ENCODE data around the gene RNASE13.

Gene RNASE13

DNA sequence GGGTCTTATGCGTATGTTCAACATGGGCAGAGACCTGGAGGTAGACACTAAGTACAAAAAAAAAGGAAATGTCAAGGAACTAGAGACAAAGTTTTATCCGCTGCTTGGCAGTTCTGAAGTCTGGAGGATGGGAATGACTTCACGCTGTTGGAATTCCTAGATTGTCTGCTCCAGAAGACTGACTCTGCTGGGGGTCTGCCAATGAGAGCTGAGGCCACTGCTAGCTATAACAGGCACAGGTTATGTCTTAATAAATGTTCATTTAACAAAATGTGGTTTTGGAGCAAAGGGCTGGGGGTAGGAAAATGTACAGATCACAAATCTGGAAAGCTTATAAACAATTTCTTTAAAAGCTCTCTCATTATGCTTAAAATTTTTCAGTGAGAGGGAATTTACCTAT, 28.9 kb upstream of the RNASE13 start:
- DNase-seq, result no peak

DNA sequence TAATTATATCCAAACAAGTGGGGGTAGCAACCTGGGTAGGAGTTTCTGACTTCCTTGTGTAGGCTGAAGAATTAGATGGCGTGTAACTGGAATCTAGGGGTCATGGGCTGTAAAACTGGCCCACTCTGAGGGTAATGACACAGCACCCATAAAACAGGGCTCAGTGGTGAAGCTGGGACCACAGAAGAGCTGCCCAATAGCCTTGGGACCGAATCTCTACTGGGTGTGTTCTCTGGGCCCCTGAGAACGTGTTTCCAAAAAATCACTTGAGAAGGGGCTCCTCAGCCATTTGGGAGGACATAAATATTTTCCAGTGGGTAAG, 26.7 kb upstream of the RNASE13 start:
- no peak for DNase-seq

DNA sequence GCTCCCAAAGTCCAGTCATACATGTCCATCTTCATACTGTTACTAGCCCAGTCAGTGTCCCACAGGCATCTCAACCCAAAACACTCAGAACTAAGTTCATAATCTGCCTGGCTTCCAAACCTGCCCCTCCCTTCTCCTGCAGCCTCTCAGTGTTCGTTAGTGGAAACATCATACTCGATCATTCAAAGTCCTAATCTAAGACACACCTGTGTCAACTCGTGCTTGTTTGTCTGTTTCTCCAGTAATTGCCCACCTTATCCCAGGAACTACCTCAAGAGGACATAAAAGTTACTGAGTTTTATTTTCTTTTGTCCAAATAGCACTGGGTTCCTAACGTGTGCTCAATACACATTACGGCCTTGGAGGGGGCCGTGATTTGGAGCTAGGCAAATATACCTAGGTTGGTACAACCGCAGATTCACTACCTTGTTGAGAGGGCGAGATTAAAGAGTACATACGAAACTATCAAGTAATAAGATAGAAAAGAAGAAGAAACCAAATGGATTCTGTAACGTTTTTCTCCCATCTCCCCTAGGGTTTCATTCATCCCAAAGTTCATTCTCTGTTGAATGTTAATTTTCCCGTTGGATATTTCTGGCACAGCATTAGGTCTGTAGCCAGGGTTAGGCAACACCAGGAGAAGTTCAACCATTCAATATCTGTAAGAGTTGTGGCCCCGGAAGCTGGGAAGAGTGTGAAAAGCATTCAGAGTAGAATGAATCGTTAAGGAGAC, 26.2 kb upstream of the RNASE13 start:
- no peak for DNase-seq

DNA sequence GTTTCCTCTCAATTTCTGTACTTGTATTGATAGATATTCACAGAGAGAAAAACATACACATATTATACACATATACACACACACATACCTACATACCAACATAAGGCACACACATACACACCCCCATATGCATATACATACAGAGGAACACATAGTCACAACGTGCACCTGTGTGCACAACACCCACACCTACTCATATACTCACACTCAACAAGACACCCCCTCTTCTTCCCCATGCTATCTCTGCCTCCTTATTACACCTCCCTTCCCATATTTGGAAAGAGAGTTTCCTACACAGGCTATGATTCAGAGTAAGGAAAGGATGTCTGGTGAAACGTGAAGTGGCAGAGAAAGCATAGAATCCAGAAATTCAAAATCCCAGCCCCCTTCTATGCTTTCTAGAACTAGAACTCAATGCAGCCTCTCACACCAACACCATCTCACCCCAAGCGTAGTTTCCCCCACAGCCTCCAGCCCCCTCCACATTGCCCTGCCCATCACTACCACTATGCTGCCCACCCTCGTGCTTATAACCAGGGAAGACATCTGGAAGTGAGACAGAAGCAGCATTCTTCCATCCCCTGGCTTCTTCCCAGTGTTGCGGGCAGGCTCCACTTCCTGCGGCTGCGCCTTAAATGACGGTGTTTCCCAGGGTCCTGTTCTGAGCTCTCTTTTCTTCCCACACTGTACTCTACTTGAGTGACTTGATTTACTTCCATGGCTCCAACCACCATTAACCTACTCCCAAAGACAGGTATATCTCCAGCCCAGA, 25.4 kb upstream of the RNASE13 start:
- DNase-seq, result no peak

DNA sequence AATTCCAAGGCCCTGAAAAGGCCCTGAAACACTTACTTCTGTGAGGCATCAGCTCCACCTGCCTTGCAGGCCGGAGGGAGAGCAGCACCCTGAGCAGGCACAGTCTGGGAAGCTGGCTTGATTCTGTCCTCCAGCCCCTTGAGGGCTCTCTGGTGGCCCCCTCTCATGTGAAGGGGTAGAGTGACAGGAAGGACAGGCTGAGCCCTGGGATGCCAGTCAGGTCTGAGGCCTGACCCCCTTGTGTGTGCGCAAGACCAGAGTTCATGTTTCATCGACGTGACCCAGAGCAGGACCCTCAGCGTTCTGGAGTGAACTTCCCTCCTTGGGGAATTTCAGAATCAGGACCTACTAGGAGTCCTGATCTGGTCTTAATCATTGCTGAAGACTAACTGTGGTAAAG, 24.3 kb upstream of the RNASE13 start:
- no peak for DNase-seq

DNA sequence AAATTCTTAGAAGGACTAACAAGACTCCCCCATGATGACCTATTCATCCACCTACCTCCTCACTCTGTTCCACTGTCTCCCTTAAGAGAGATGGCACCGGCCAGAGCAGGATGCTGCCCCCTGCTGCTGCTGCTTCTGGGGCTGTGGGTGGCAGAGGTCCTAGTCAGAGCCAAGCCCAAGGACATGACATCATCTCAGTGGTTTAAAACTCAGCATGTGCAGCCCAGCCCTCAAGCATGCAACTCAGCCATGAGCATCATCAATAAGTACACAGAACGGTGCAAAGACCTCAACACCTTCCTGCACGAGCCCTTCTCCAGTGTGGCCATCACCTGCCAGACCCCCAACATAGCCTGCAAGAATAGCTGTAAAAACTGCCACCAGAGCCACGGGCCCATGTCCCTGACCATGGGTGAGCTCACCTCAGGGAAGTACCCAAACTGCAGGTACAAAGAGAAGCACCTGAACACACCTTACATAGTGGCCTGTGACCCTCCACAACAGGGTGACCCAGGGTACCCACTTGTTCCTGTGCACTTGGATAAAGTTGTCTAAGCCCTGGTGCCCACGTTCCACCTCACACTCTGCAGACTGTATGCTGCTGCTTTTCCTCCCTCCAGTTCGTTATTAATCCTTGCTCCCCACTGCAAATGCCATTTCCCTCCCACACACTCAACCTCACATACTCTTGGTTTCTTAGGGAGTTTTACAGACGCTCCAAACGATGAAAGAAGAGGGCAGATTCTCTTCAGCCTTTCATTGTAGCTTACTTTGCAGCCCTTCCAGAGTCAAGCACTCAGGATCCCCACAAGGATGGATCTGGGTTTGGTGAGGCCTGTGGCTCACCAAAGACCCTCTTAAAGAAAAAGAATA, 23.4 kb upstream of the RNASE13 start, which contains the start of gene RNASE8:
Gene RNASE8, plus strand, starts transcription at position 20 of the 873 bp plus-strand sequence. Its CDS starts 71 bp downstream, at position 91.
- DNase-seq, result no peak

DNA sequence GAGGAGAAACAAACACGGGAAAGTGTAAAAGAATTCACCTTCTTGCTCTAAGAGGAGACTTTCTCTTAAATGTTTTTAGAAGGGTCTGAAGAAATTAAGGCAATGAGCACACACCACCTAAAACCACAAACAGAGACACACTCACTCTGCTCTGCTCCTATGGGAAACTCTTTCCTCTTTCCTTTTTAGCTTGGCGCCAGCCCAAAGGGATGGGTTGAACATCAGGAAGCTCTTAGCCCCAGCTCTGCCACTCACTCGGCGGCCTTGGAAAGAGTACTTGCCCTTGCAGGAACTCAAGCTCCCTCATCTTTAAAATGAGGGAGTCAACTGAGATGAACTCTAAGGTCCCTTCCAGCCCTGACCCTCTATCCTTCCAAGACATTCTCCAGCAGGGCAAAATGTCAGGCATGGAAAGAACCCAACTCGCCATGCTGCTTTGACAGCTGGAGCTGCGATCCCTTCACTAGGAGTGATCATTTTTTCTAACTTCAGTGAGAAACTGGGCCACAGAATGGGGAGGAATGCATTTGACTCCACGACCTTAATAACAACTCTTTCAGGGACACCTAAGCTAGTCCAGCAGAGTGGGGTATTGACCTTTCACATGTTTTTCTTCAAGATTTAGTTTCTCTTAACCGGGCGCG, 22.0 kb upstream of the RNASE13 start:
- no peak for DNase-seq

DNA sequence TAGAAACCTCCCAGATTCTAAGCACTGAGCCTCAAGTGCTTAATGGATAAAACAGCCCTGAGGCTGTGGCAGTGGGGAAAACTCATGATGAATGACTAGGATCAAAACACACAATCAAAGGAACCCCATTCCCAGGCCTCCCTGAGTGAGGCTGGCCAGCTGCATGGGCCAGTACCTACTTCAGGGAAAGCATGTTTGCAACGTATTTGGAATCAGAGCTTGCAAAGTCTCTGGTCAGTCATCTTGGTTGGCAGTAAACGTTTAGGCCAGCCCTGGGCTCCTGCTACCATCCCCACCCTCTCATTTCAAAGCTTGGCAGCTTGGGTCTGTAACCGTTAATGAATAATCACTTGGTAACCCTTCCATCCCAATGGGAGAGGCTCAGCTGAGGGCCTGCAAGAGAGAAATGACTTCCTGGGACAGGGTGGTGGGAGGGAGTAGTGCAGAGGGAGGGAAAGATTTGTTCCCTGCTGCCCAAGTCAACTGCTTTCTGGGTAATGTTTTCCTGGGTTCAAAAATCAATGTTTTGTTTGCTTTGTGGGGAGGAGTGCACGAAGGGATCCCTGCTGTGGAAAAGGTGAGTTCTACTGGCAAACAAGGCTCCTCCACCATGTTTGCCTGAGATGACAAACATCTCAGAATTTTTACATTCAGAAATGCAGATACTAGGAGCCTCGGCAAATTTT, 21.0 kb upstream of the RNASE13 start:
- no peak for DNase-seq

DNA sequence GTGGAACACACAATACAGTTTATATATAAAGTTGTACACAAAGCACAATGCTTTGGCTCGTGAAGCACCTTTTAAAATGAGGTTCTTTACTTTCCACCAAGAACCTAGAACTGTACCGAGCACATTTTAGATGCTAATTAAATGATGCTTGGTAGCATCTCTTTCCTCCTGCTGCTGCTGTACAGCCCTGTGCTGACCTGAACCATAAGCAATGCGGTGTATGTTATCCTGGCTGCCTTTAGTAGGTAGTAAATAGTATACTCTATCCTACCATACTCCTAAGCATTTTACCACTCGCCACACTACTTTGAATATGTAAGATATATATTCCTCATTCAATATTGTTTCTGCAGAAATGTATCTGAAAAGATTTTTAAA, 20.1 kb upstream of the RNASE13 start:
- DNase-seq, result no peak

DNA sequence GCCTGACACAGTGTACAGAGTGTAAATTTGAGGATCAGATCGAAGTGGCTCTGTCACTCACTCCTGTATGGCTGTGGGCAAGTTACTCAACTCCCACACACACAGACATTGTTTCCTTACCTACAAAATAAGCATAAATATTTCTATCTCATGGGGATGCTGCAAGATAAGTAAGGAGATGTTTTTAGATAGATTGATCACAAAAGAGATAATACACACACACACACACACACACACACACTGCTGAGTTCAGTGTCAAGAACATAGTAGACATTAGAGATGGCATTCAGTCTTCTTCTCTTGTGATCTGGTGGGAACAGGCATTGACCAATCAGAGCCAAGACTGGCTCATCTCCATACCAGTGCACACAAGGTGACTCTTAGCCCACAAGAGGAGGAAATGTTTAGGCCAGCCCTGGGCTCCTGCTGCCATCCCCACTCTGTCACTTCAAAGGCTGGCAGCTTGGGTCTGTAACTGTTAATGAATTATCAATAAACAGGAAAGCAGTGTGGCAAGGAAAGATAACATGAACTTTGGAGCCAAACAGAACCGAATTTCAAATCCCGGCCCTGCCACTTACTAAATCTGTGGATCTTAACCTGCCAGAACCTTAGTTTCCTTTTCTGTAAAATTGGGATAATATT, 19.6 kb upstream of the RNASE13 start:
- no peak for DNase-seq

DNA sequence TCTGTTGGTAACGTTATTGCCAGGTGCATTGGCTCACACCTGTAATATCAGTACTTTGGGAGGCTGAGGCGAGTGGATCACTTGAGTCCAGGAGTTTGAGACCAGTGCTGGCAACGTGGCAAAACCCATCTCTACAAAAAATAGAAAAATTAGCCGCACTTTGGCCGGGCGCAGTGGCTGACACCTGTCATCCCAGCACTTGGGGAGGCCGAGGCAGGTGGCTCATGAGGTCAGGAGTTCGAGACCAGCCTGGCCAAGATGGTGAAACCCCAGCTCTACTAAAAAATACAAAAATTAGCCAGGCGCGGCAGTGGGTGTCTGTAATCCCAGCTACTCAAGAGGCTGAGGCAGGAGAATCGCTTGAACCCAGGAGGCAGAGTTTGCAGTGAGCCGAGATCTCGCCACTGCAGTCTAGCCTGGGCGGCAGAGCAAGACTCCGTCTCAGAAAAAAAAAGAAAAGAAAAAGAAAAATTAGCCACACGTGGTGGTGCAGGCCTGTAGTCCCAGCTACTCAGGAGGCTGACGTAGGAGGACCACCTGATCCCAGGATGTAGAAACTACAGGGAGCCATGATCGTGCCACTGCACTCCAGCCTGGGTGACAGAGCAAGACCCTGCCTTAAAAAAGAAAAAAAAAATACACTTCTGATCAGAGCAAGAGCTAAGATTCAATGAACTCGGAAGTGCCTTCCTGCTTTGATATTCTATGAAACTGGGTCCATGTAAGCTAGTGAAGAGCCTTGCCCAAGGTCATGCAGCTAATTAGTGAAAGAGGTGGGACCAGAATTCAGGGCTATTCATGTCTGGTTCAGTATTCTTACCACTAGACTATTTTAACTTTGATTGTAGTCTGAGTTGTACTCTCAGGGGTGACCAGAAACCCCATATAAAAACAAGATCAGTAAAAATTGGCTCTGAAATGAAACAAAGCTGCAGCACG, 18.8 kb upstream of the RNASE13 start:
- DNase-seq, result no peak

DNA sequence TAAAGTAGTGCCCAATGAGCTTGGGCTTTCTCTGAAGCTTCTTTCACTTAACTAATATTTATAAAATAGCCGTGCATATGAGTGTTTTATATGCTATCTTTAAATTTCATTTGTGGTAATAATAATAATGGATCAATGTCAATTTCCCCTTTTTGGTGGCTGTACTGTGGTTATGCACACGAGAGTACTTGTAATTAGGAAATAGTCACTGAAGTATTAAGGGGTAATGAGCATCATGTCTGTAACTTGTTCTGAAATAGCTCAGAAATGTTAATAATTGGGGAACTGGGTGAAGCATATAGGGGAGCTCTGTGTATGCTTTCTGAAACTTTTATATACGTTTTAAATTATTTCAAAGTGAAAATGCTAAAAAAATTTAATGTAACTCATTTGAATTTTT, 16.0 kb upstream of the RNASE13 start:
- DNase-seq, result no peak

DNA sequence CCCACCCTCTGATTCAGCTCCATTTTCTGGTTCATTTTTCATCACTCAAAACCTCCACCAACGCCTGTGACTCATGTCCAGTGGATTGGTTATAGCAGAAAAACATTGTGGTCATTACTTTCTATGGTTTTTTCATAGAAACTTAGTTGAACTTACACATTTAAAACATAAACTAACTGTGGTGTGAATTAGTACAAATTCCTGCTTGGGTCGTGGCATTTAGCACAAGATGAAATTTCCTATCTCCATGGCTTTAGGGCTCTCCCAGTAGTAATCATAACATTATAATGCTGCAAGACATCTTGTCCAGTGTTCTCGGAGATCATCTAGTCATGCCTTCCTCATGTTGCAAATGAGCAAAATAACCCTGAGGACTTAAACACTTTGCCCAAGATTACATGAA, 14.7 kb upstream of the RNASE13 start:
- no peak for DNase-seq

DNA sequence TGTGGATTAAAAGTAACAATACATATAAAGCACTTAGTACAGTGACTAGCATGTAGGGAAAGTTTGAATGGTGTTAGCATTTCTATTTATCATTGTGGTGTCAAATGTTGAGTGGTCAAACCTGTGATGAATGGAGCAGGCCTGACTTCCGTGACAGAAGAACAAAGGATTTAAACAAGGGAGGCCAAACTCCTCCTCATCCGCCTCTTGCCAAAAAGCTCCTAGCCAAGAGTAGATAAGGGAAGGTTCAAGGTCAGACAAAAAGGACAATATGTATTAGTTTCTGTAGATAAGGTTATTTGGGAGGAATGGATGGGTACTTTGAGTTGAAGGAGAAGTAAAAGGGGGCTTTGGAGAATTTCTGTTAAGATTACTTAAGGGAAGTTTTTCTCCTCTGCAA, 14.0 kb upstream of the RNASE13 start:
- no peak for DNase-seq

DNA sequence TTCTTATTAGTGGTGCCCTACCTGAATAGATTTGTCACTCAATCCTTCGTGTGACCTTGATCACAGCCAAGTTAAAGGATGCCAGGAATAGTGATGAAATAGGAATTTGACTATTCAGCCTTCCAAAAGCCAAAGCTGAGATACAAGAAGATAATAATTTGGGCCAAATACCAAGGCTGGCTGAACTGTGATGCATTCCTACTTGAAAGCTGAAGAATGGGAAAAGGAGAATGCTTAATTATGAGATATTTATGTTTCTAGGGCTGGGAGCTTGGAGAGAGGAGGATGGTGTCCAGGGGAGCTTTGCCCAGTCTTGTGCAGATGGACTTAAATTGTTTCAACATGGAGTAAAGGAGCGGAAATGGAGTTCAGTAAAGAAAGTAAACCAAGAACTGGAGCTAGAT, 12.8 kb upstream of the RNASE13 start:
- no peak for DNase-seq

DNA sequence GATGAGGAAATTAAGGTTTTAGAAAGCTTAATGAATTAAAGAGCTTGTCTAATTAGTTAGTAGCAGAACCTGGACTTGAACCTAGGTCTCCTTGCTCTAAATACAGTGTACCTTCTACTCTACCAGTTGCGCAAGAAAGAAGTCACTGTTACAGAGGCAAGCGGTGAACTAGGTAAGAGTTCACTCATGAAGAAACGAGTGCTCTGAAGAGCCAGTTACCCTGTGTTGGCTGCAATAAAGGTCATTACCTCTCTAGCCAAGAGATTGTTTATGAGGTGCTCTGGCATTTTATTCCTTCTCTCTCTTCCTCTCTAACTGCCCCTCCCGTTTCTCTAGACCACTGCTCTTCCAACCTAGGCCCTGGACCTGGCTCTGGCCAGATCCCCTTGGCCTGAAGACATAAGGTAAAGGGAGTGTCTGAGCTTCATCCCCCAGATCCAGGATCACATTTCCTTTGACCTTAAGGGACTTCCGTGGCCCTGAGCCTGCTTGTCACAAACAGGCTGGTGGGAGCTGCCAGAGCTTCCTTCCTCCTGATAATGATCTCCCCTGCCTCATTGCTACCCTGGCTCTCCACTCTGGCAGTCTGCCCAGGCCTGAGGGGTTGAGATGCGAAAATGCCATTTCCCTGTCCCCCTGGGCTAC, 9.5 kb upstream of the RNASE13 start:
- DNase-seq, result no peak

DNA sequence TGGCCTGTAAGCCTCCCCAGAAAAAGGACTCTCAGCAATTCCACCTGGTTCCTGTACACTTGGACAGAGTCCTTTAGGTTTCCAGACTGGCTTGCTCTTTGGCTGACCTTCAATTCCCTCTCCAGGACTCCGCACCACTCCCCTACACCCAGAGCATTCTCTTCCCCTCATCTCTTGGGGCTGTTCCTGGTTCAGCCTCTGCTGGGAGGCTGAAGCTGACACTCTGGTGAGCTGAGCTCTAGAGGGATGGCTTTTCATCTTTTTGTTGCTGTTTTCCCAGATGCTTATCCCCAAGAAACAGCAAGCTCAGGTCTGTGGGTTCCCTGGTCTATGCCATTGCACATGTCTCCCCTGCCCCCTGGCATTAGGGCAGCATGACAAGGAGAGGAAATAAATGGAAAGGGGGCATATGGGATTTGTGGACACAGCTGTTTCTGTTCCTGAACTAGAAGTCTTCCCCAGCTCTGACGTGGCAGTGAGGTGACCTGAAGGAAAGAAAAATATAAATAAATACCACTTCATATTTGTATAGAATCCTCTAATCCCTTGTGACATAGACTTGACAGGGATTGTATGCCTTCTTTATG, 8.9 kb upstream of the RNASE13 start:
- DNase-seq, result no peak

DNA sequence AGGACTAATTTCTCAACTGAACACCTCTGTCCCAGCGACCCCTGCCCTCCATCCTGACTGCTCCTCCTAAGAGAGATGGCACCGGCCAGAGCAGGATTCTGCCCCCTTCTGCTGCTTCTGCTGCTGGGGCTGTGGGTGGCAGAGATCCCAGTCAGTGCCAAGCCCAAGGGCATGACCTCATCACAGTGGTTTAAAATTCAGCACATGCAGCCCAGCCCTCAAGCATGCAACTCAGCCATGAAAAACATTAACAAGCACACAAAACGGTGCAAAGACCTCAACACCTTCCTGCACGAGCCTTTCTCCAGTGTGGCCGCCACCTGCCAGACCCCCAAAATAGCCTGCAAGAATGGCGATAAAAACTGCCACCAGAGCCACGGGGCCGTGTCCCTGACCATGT, 8.3 kb upstream of the RNASE13 start:
- no peak for DNase-seq

DNA sequence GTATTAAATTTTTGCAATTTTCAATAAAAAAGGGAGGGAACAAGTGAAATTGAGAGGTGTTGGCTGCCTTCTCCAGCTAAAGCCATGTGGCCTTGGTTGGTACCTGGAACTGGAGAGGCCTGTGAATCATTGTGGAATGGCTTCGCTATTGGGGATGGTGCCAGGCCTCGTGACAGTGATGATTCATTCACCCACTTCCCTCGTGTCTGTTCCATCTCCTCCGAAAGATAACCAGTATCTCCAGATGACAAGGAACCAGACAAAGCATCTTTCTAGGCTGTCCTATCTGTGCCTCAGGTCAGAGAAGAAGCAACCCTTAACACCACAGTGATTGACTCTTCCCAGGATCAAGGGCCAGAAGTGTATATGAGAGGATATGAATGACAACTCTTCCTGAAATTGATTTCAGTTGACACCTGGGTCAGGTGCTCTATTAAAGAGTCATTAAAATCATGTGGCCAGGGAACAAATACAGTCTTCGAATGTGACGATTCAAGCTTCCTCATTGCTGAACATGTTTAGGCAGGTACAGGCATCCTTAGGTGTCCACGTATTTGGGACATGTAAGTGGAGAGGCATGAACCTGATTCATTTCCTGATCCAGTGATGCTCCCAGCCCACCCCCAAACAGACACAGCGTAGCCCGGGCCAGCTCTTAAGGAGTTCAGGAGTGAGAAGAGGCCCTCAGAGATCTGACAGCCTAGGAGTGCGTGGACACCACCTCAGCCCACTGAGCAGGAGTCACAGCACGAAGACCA, 7.2 kb upstream of the RNASE13 start, which contains the start of gene RNASE7:
Gene RNASE7, plus strand, starts transcription at position 687 of the 758 bp plus-strand sequence. CDS start 631 bp downstream, outside the sequence.
- DNase-seq, result no peak

Measured in NCI-H345 (cell line).